C4-2B (cell line): ENCODE data around the gene BRICD5.

ENCODE experiments used
- CTCF ChIP-seq: fragments of 450-650 bp; conservative IDR thresholded peaks from 2 replicates; pipeline ENCODE4 v1.5.1; 2017; ENCODE audit warnings: mild to moderate bottlenecking
- ZFX ChIP-seq: fragments of 450-650 bp; IDR thresholded peaks from 2 replicates; pipeline ENCODE4 v1.6.1; 2017

- TF ChIP-seq CTCF: no peak
- no peak for TF ChIP-seq ZFX
These were observed 25.9 kb upstream of the BRICD5 start, which contains the start of gene DNASE1L2 for GRCh38 chr16:2236337-2237101.
